Testis (tissue), 3 donors: ENCODE results near the gene GSC2. TPM values are rescaled to one million over a fixed set of nuclear protein-coding genes. Genes with fewer than 3 reads are reported as not detected.
"Not testable (repeated sequence)": the region's sequence is repeated elsewhere in the genome, so short reads cannot be mapped to it uniquely, and the experiment has no call there.

Experiments used
- DNase-seq: peaks from one replicate; pipeline ENCODE4 v3.0.0-alpha.2; 2019
- H3K27ac ChIP-seq, 2 donors: fragments of 200-600 bp; sonication (generic); one replicate each; pipeline ENCODE4 v1.5.1; 2019
- H3K27me3 ChIP-seq: fragments of 200-600 bp; sonication (generic); one replicate; pipeline ENCODE4 v1.5.1; 2019
- H3K36me3 ChIP-seq: fragments of 200-600 bp; sonication (generic); one replicate; pipeline ENCODE4 v1.5.1; 2017; ENCODE audit warnings: low read depth; ENCODE audit errors: missing control alignments
- H3K4me1 ChIP-seq: fragments of 200-600 bp; sonication (generic); one replicate; pipeline ENCODE4 v1.5.1; 2019
- H3K4me3 ChIP-seq, 2 donors: fragments of 200-600 bp; sonication (generic); one replicate each; pipeline ENCODE4 v1.5.1; 2017 to 2019
- H3K9me3 ChIP-seq: fragments of 200-600 bp; sonication (generic); one replicate; pipeline ENCODE4 v1.5.1; 2017
- CTCF ChIP-seq, 3 experiments: fragments of 450-650 bp in 2 of 3; fragments of 200-600 bp in 1 of 3; sonication (generic) in 1 of 3; IDR thresholded peaks; one replicate each; pipeline ENCODE4 v1.5.1; 2016 to 2019; ENCODE audit warnings: antibody characterized with exemption in 3 of 3, mild to moderate bottlenecking in 2 of 3, moderate library complexity in 1 of 3
- POLR2A ChIP-seq: fragments of 450-650 bp; IDR thresholded peaks from one replicate; pipeline ENCODE4 v1.6.1; 2017; ENCODE audit warnings: antibody characterized with exemption, mild to moderate bottlenecking, moderate library complexity
- WGBS, 2 donors: methylation state at CpG; one replicate each; pipeline ENCODE4 v1.1.5; 2018; 5-methylcytosine and 5-hydroxymethylcytosine counted together
- intact Hi-C: fragments of 100-400 bp; cut with DNase I; formaldehyde crosslinking; loops from one replicate; pipeline ENCODE4 v1.15.1; 2023; ENCODE audit warnings: low total_unique reads
- polyA plus RNA-seq: library from polyadenylated mRNA; stranded (reverse); fragments of 350-450 nt; fragmentation: Illumina TruSeq; extraction: RNeasy Lipid Tissue Mini Kit (QIAGEN cat#74804); gene quantifications from one replicate; pipeline ENCODE4 v1.2.3, GENCODE V29; 2014; ENCODE audit warnings: low read depth, low replicate concordance; ENCODE audit not compliant: insufficient read depth
- total RNA-seq, 2 donors: library from RNA; depleted of rRNA; stranded (reverse); fragments of >200 nt; gene quantifications; one replicate each; pipeline ENCODE4 v1.2.3, GENCODE V29; 2016

GSC2 gene
- total and polyA plus RNA-seq, 3 donors from 2014 or later, result 2.3 to 16.0 (median 15.3) TPM

- Histone ChIP-seq H3K27ac (no peak overlapping the region), H3K4me1 (peaks cover 9% of the 10 kb centered on the region), H3K36me3 (no peaks in the 10 kb centered on the region), H3K27me3 (no peaks in the 10 kb centered on the region), H3K9me3 (no peaks in the 10 kb centered on the region), H3K4me3 (no peak overlapping the region)
- TF ChIP-seq POLR2A, result no peak
- TF ChIP-seq CTCF (IDR thresholded peaks at IDR 0.05), result no peak
- intact Hi-C loops, result no loop called here
- WGBS, 2 donors, result 77 to 79% methylated on average over 10 to 13 of the region's 13 CpGs
- no peak for DNase-seq
These were observed 17.2 kb upstream of the GSC2 start for GRCh38 chr22:19167106-19167869.

- no peak overlapping the region for H3K4me3 ChIP-seq
- no peaks in the 10 kb centered on the region for H3K36me3 ChIP-seq
- 74 to 81% methylated on average over 8 of the region's 8 CpGs for WGBS, 2 donors
- intact Hi-C loops, result no loop called here
- no peak overlapping the region for H3K27ac ChIP-seq
- H3K9me3 ChIP-seq, result no peaks in the 10 kb centered on the region
- H3K27me3 ChIP-seq, result no peaks in the 10 kb centered on the region
- peaks cover 6% of the 10 kb centered on the region for H3K4me1 ChIP-seq
- TF ChIP-seq POLR2A (no peak), CTCF (IDR thresholded peaks at IDR 0.05) (no peak)
- DNase-seq, result no peak
These were observed 16.3 kb upstream of the GSC2 start for GRCh38 chr22:19166421-19166820.

GRCh38 chr22:19164425-19164824 is 14.3 kb upstream of the GSC2 start:
- H3K36me3 ChIP-seq, result no peaks in the 10 kb centered on the region
- H3K27ac ChIP-seq, result no peak overlapping the region
- no peaks in the 10 kb centered on the region for H3K4me1 ChIP-seq
- TF ChIP-seq CTCF (IDR thresholded peaks at IDR 0.05) (no peak), POLR2A (no peak)
- 89 to 92% methylated on average over 6 of the region's 6 CpGs for WGBS, 2 donors
- no peak overlapping the region for H3K4me3 ChIP-seq
- H3K9me3 ChIP-seq, result no peaks in the 10 kb centered on the region
- H3K27me3 ChIP-seq, result no peaks in the 10 kb centered on the region
- DNase-seq, result no peak
- intact Hi-C loops, result no loop called here

GRCh38 chr22:19158649-19159048 is 8.6 kb upstream of the GSC2 start:
- DNase-seq, H3K27ac ChIP-seq, H3K4me1 ChIP-seq, H3K4me3 ChIP-seq, H3K27me3 ChIP-seq, H3K9me3 ChIP-seq, intact Hi-C loops, H3K36me3 ChIP-seq: not testable (repeated sequence)
- WGBS, 2 donors, result 86% methylated on average over 11 of the region's 11 CpGs

GRCh38 chr22:19156109-19156508 is 6.0 kb upstream of the GSC2 start:
- WGBS, 2 donors, result 82 to 87% methylated on average over 7 to 9 of the region's 9 CpGs
- H3K27me3 ChIP-seq, DNase-seq, H3K36me3 ChIP-seq, H3K9me3 ChIP-seq, H3K4me3 ChIP-seq, H3K4me1 ChIP-seq, intact Hi-C loops, H3K27ac ChIP-seq: not testable (repeated sequence)
